Spleen (tissue), 7 donors: ENCODE measurements around the gene EZH1.

Experiments used
- POLR2A ChIP-seq, 3 donors: fragments of 450-650 bp; IDR thresholded peaks; one replicate each; pipeline ENCODE4 v1.5.1; 2017; ENCODE audit warnings: antibody characterized with exemption in 3 of 3, mild to moderate bottlenecking in 1 of 3
- POLR2AphosphoS5 ChIP-seq, 3 donors: sonication (generic); formaldehyde crosslinking; IDR thresholded peaks; one replicate each; pipeline ENCODE4 v1.5.1; 2017; ENCODE audit warnings: antibody characterized with exemption in 3 of 3
- TF ChIP-seq, protein P1 (sequence below), 11 experiments: fragments of 200-600 bp in 7 of 11; fragments of 450-650 bp in 4 of 11; sonication (generic) in 4 of 11; IDR thresholded peaks in 8 of 11; conservative IDR thresholded peaks in 3 of 11; 1 replicate in 7 of 11; 2 replicates in 4 of 11; pipeline versions ENCODE4 v1.4.0 to v1.8.0; 2016 to 2021; ENCODE audit warnings: antibody characterized with exemption in 11 of 11, inconsistent platforms in 4 of 11, mild to moderate bottlenecking in 1 of 11
- donor health status: DM: no; HTN: no; CAD: no; lungs with moderate emphysema.
- donor health status: DM: no; HTN: no; CAD: no.
- donor health status: DM: no; HTN: no; CAD: no.

DNA sequence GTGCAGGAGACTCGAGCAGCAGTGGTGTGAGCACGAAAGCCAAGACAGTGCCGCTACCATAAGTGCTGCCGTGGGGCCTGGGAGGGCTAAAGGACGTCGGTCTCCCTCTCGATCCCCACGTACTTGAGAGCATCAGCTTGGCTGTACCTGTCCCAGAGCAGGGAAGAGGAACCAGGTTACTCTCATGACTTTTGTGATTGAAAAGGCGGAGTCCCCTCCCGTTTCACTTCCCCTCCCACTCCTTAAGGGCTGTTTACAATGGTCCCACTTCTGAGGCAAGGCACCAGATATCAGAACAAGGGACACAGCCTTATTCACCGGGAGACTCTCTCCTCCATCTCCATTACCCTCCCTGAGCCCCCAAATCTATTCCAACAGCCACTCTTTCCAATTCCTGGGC lies 42.4 kb downstream of the EZH1 start:
- TF ChIP-seq, protein P1, sequence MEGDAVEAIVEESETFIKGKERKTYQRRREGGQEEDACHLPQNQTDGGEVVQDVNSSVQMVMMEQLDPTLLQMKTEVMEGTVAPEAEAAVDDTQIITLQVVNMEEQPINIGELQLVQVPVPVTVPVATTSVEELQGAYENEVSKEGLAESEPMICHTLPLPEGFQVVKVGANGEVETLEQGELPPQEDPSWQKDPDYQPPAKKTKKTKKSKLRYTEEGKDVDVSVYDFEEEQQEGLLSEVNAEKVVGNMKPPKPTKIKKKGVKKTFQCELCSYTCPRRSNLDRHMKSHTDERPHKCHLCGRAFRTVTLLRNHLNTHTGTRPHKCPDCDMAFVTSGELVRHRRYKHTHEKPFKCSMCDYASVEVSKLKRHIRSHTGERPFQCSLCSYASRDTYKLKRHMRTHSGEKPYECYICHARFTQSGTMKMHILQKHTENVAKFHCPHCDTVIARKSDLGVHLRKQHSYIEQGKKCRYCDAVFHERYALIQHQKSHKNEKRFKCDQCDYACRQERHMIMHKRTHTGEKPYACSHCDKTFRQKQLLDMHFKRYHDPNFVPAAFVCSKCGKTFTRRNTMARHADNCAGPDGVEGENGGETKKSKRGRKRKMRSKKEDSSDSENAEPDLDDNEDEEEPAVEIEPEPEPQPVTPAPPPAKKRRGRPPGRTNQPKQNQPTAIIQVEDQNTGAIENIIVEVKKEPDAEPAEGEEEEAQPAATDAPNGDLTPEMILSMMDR (IDR thresholded peaks at IDR 0.05 in 8 of 11, conservative IDR thresholded peaks at IDR 0.05 in 3 of 11), result no peak
- TF ChIP-seq POLR2AphosphoS5 (IDR thresholded peaks at IDR 0.05), result peak in 1 of 3 donors; percentile 29
- no peak for TF ChIP-seq POLR2A (IDR thresholded peaks at IDR 0.05)
